Measurements from ENCODE around the gene MPZ. TPM values are rescaled to one million over a fixed set of nuclear protein-coding genes. Genes with fewer than 3 reads are reported as not detected.

MPZ gene
- total and polyA plus RNA-seq, 10 of the 15 experiments (the other 5 are each of a cell fraction or from before 2014, with no cell fraction given), result 0.09 to 6.9 (median 4.7) TPM

GRCh38 chr1:161311595-161312181 lies 1.9 kb upstream of the MPZ start (continued):
- TF ChIP-seq E4F1 (IDR thresholded peaks at IDR 0.05; ENCODE audit: borderline replicate concordance, partially characterized antibody) (no peak), TCF3 (IDR thresholded peaks at IDR 0.05; ENCODE audit: borderline replicate concordance, insufficient read depth, low read depth, low read length) (no peak)

- H3K36me3 ChIP-seq (ENCODE audit: control insufficient read depth in 2 of 2, insufficient read depth in 2 of 2, low read length in 1 of 2), result no peaks in the 10 kb centered on the region
- BruUV-seq (replicated peaks), result no TSS peak
- H3K4me2 ChIP-seq (ENCODE audit: control insufficient read depth, insufficient read depth), result no peak overlapping the region
- ChIA-PET RAD21 (ENCODE audit: unreplicated experiment) (interaction anchor here (1.1 to 3.1 kb wide), 2 partner anchors 77 to 82 kb away, joined by 3 to 22 read pairs; partner anchors contain the start of gene TOMM40L), CTCF (interaction anchor here (0.6 to 6.8 kb wide), 7 partner anchors 17 to 106 kb away, joined by 3 to 66 read pairs (median 6); partner anchors contain the start of genes CFAP126, NDUFS2 and TOMM40L), SMC1A (ENCODE audit: uncharacterized antibody, unreplicated experiment) (interaction anchor here (0.9 to 1.8 kb wide), 5 partner anchors 14 to 106 kb away, joined by 3 to 5 read pairs (median 4); partner anchors contain the start of gene NDUFS2), POLR2A (interaction anchor here (1.1 to 1.3 kb wide), 2 partner anchors 10 to 49 kb away, joined by 3 read pairs; no protein-coding TSS in a partner anchor)
- H3K4me1 ChIP-seq (ENCODE audit: control insufficient read depth, insufficient read depth, low read length), result peaks cover 12% of the 10 kb centered on the region
- DNase-seq (ENCODE audit: low read depth, low spot score) (no peak), FAIRE-seq (no peak), ATAC-seq (no peak)
- H3K9ac ChIP-seq (ENCODE audit: control insufficient read depth, insufficient read depth, low read length), result no peak overlapping the region
- no peaks in the 10 kb centered on the region for H3K9me3 ChIP-seq (replicated peaks; ENCODE audit: control insufficient read depth, insufficient read depth, low read length)
- in situ Hi-C loops (cut with MboI) (no loop called here), intact Hi-C loops (cut with micrococcal nuclease; ENCODE audit: unreplicated experiment) (loop anchor here (5.0 kb wide), 1 partner anchor 81 kb away; the partner anchor contains the start of gene TOMM40L)
- no peak overlapping the region for H3K27ac ChIP-seq (ENCODE audit: control insufficient read depth, insufficient read depth)
- 48% methylated on average over 2 of the region's 2 CpGs for WGBS (ENCODE audit: insufficient coverage, insufficient replicate concordance, low lambda C conversion rate, missing lambda C conversion rate)
- H2AFZ ChIP-seq (ENCODE audit: control insufficient read depth, low read depth, low read length), result no peak overlapping the region
- H4K20me1 ChIP-seq (ENCODE audit: control insufficient read depth, insufficient read depth), result no peaks in the 10 kb centered on the region
- no peaks in the 10 kb centered on the region for H3K27me3 ChIP-seq (replicated peaks in 1 of 2; ENCODE audit: control insufficient read depth in 2 of 2, insufficient read depth in 2 of 2, low read length in 1 of 2)
- no peak overlapping the region for H3K4me3 ChIP-seq
- H3K79me2 ChIP-seq (ENCODE audit: control insufficient read depth, insufficient read depth, low read length), result peaks cover 2% of the 10 kb centered on the region
- TF ChIP-seq HDAC2 (IDR thresholded peaks at IDR 0.05), result no peak
- TF ChIP-seq CHD4 (IDR thresholded peaks at IDR 0.05), result no peak
- TF ChIP-seq CTCF (IDR thresholded peaks at IDR 0.05 in 2 of 3, conservative IDR thresholded peaks at IDR 0.05 in 1 of 3; ENCODE audit: control insufficient read depth in 2 of 3, extremely low read depth in 1 of 3, insufficient read depth in 1 of 3, low read depth in 3 of 3, low read length in 3 of 3), result no peak
- TF ChIP-seq SMARCA5 (IDR thresholded peaks at IDR 0.05), result no peak
- TF ChIP-seq YY1 (IDR thresholded peaks at IDR 0.05; ENCODE audit: low read depth, low read length), result no peak
- TF ChIP-seq FOS (IDR thresholded peaks at IDR 0.05; ENCODE audit: borderline replicate concordance, extremely low read depth, insufficient read length), result no peak
- TF ChIP-seq CBX3 (IDR thresholded peaks at IDR 0.05; ENCODE audit: borderline replicate concordance, low read depth), result no peak
- no peak for TF ChIP-seq RB1 (IDR thresholded peaks at IDR 0.05; ENCODE audit: borderline replicate concordance)
- no peak for TF ChIP-seq PAX5 (IDR thresholded peaks at IDR 0.05; ENCODE audit: borderline replicate concordance, low read depth, low read length)
- TF ChIP-seq ETV6 (conservative IDR thresholded peaks at IDR 0.05 in 1 of 2, IDR thresholded peaks at IDR 0.05 in 1 of 2; ENCODE audit: borderline replicate concordance in 1 of 2, low read depth in 1 of 2), result no peak
- no peak for TF ChIP-seq BACH1 (IDR thresholded peaks at IDR 0.05; ENCODE audit: borderline replicate concordance)
- TF ChIP-seq PML (IDR thresholded peaks at IDR 0.05; ENCODE audit: low read length), result no peak
- no peak for TF ChIP-seq JUNB (IDR thresholded peaks at IDR 0.05)
Observed at GRCh38 chr1:161307892-161308638, 1.7 kb downstream of the MPZ start.
